ENCODE data around the gene RNF13.

- no peak for TF ChIP-seq POLR2AphosphoS5 (IDR thresholded peaks at IDR 0.05; ENCODE audit: low read depth, low read length)
- TF ChIP-seq CTCF (IDR thresholded peaks at IDR 0.05): no peak
- TF ChIP-seq REST (IDR thresholded peaks at IDR 0.05; ENCODE audit: insufficient read depth in 1 of 2, low read depth in 2 of 2, low read length in 1 of 2): no peak
- TF ChIP-seq TCF7L2 (IDR thresholded peaks at IDR 0.05; ENCODE audit: low read depth, low read length): no peak
- no peak for TF ChIP-seq SIN3A (IDR thresholded peaks at IDR 0.05; ENCODE audit: borderline replicate concordance, insufficient read depth, low read depth, low read length)
Observed at GRCh38 chr3:149933008-149933407, 120.0 kb downstream of the RNF13 start.

Measured in Panc1 (cell line).